Measurements from ENCODE around the gene SUCLA2.

SUCLA2 gene

GRCh38 chr13:47934371-47934770, 66.7 kb downstream of the SUCLA2 start:
- Histone ChIP-seq H3K27ac (ENCODE audit: low read length) (no peak overlapping the region), H3K4me3 (ENCODE audit: low read length) (no peak overlapping the region), H3K9me3 (ENCODE audit: control insufficient read depth, low read depth, low read length) (no peaks in the 10 kb centered on the region), H3K9ac (ENCODE audit: low read length) (no peak overlapping the region), H3K4me1 (ENCODE audit: control insufficient read depth, low read depth, low read length) (peaks cover 18% of the 10 kb centered on the region), H3K36me3 (ENCODE audit: control insufficient read depth, low read depth, low read length) (peaks cover 3% of the 10 kb centered on the region), H3K27me3 (ENCODE audit: control insufficient read depth, insufficient read depth, low read length) (no peaks in the 10 kb centered on the region)

GRCh38 chr13:47932950-47933923, 67.8 kb downstream of the SUCLA2 start:
- no peaks in the 10 kb centered on the region for H3K9me3 ChIP-seq (ENCODE audit: control insufficient read depth, low read depth, low read length)
- no peak overlapping the region for H3K4me3 ChIP-seq (ENCODE audit: low read length)
- no peak overlapping the region for H3K9ac ChIP-seq (ENCODE audit: low read length)
- H3K27ac ChIP-seq (ENCODE audit: low read length), result no peak overlapping the region
- H3K27me3 ChIP-seq (ENCODE audit: control insufficient read depth, insufficient read depth, low read length), result no peaks in the 10 kb centered on the region
- peaks cover 18% of the 10 kb centered on the region for H3K4me1 ChIP-seq (ENCODE audit: control insufficient read depth, low read depth, low read length)
- H3K36me3 ChIP-seq (ENCODE audit: control insufficient read depth, low read depth, low read length), result peaks cover 3% of the 10 kb centered on the region

GRCh38 chr13:47930649-47931165, 70.4 kb downstream of the SUCLA2 start:
- Histone ChIP-seq H3K36me3 (ENCODE audit: control insufficient read depth, low read depth, low read length) (no peaks in the 10 kb centered on the region), H3K27me3 (ENCODE audit: control insufficient read depth, insufficient read depth, low read length) (no peaks in the 10 kb centered on the region), H3K9ac (ENCODE audit: low read length) (no peak overlapping the region), H3K4me1 (ENCODE audit: control insufficient read depth, low read depth, low read length) (peaks cover 18% of the 10 kb centered on the region), H3K27ac (ENCODE audit: low read length) (no peak overlapping the region), H3K4me3 (ENCODE audit: low read length) (no peak overlapping the region), H3K9me3 (ENCODE audit: control insufficient read depth, low read depth, low read length) (no peaks in the 10 kb centered on the region)

GRCh38 chr13:47929156-47929555, 71.9 kb downstream of the SUCLA2 start:
- H3K4me3 ChIP-seq (ENCODE audit: low read length), result no peak overlapping the region
- H3K9ac ChIP-seq (ENCODE audit: low read length), result no peak overlapping the region
- H3K27me3 ChIP-seq (ENCODE audit: control insufficient read depth, insufficient read depth, low read length), result no peaks in the 10 kb centered on the region
- peaks cover 17% of the 10 kb centered on the region for H3K4me1 ChIP-seq (ENCODE audit: control insufficient read depth, low read depth, low read length)
- no peaks in the 10 kb centered on the region for H3K36me3 ChIP-seq (ENCODE audit: control insufficient read depth, low read depth, low read length)
- no peaks in the 10 kb centered on the region for H3K9me3 ChIP-seq (ENCODE audit: control insufficient read depth, low read depth, low read length)
- no peak overlapping the region for H3K27ac ChIP-seq (ENCODE audit: low read length)

- Histone ChIP-seq H3K4me1 (ENCODE audit: control insufficient read depth, low read depth, low read length) (no peaks in the 10 kb centered on the region), H3K27me3 (ENCODE audit: control insufficient read depth, insufficient read depth, low read length) (no peaks in the 10 kb centered on the region), H3K36me3 (ENCODE audit: control insufficient read depth, low read depth, low read length) (no peaks in the 10 kb centered on the region), H3K9ac (ENCODE audit: low read length) (no peak overlapping the region), H3K4me3 (ENCODE audit: low read length) (no peak overlapping the region), H3K9me3 (ENCODE audit: control insufficient read depth, low read depth, low read length) (no peaks in the 10 kb centered on the region), H3K27ac (ENCODE audit: low read length) (no peak overlapping the region)
Observed at GRCh38 chr13:47917022-47917574, 84.0 kb downstream of the SUCLA2 start.

- H3K9ac ChIP-seq (ENCODE audit: low read length), result no peak overlapping the region
- H3K9me3 ChIP-seq (ENCODE audit: control insufficient read depth, low read depth, low read length), result no peaks in the 10 kb centered on the region
- H3K4me1 ChIP-seq (ENCODE audit: control insufficient read depth, low read depth, low read length), result no peaks in the 10 kb centered on the region
- no peak overlapping the region for H3K27ac ChIP-seq (ENCODE audit: low read length)
- H3K4me3 ChIP-seq (ENCODE audit: low read length), result no peak overlapping the region
- H3K27me3 ChIP-seq (ENCODE audit: control insufficient read depth, insufficient read depth, low read length), result no peaks in the 10 kb centered on the region
- no peaks in the 10 kb centered on the region for H3K36me3 ChIP-seq (ENCODE audit: control insufficient read depth, low read depth, low read length)
Observed at GRCh38 chr13:47908197-47908902, 92.7 kb downstream of the SUCLA2 start.

- no peak overlapping the region for H3K9ac ChIP-seq (ENCODE audit: low read length)
Observed at GRCh38 chr13:47904891-47905290, 96.2 kb downstream of the SUCLA2 start.

GRCh38 chr13:47904241-47904640, 96.8 kb downstream of the SUCLA2 start:
- Histone ChIP-seq H3K9me3 (ENCODE audit: control insufficient read depth, low read depth, low read length) (no peaks in the 10 kb centered on the region), H3K9ac (ENCODE audit: low read length) (no peak overlapping the region), H3K4me3 (ENCODE audit: low read length) (no peak overlapping the region), H3K36me3 (ENCODE audit: control insufficient read depth, low read depth, low read length) (no peaks in the 10 kb centered on the region), H3K27ac (ENCODE audit: low read length) (no peak overlapping the region), H3K4me1 (ENCODE audit: control insufficient read depth, low read depth, low read length) (no peaks in the 10 kb centered on the region), H3K27me3 (ENCODE audit: control insufficient read depth, insufficient read depth, low read length) (no peaks in the 10 kb centered on the region)

More at GRCh38 chr13:47904891-47905290, 96.2 kb downstream of the SUCLA2 start:
- no peaks in the 10 kb centered on the region for H3K4me1 ChIP-seq (ENCODE audit: control insufficient read depth, low read depth, low read length)
- no peaks in the 10 kb centered on the region for H3K9me3 ChIP-seq (ENCODE audit: control insufficient read depth, low read depth, low read length)
- H3K27me3 ChIP-seq (ENCODE audit: control insufficient read depth, insufficient read depth, low read length), result no peaks in the 10 kb centered on the region
- no peak overlapping the region for H3K4me3 ChIP-seq (ENCODE audit: low read length)
- H3K36me3 ChIP-seq (ENCODE audit: control insufficient read depth, low read depth, low read length), result no peaks in the 10 kb centered on the region
- H3K27ac ChIP-seq (ENCODE audit: low read length), result no peak overlapping the region

- no peaks in the 10 kb centered on the region for H3K9me3 ChIP-seq (ENCODE audit: control insufficient read depth, low read depth, low read length)
- H3K27me3 ChIP-seq (ENCODE audit: control insufficient read depth, insufficient read depth, low read length), result no peaks in the 10 kb centered on the region
- no peak overlapping the region for H3K4me3 ChIP-seq (ENCODE audit: low read length)
- no peak overlapping the region for H3K9ac ChIP-seq (ENCODE audit: low read length)
- no peaks in the 10 kb centered on the region for H3K4me1 ChIP-seq (ENCODE audit: control insufficient read depth, low read depth, low read length)
- no peaks in the 10 kb centered on the region for H3K36me3 ChIP-seq (ENCODE audit: control insufficient read depth, low read depth, low read length)
- H3K27ac ChIP-seq (ENCODE audit: low read length), result no peak overlapping the region
Observed at GRCh38 chr13:47903836-47904235, 97.2 kb downstream of the SUCLA2 start.

GRCh38 chr13:47901441-47901840, 99.6 kb downstream of the SUCLA2 start:
- H3K9ac ChIP-seq (ENCODE audit: low read length), result no peak overlapping the region
- H3K9me3 ChIP-seq (ENCODE audit: control insufficient read depth, low read depth, low read length), result no peaks in the 10 kb centered on the region
- no peaks in the 10 kb centered on the region for H3K4me1 ChIP-seq (ENCODE audit: control insufficient read depth, low read depth, low read length)
- H3K4me3 ChIP-seq (ENCODE audit: low read length), result no peak overlapping the region
- H3K27me3 ChIP-seq (ENCODE audit: control insufficient read depth, insufficient read depth, low read length), result no peaks in the 10 kb centered on the region
- no peak overlapping the region for H3K27ac ChIP-seq (ENCODE audit: low read length)
- H3K36me3 ChIP-seq (ENCODE audit: control insufficient read depth, low read depth, low read length), result no peaks in the 10 kb centered on the region

- Histone ChIP-seq H3K9ac (ENCODE audit: low read length) (no peak overlapping the region), H3K4me3 (ENCODE audit: low read length) (no peak overlapping the region), H3K9me3 (ENCODE audit: control insufficient read depth, low read depth, low read length) (no peaks in the 10 kb centered on the region), H3K4me1 (ENCODE audit: control insufficient read depth, low read depth, low read length) (no peaks in the 10 kb centered on the region), H3K27ac (ENCODE audit: low read length) (no peak overlapping the region), H3K27me3 (ENCODE audit: control insufficient read depth, insufficient read depth, low read length) (no peaks in the 10 kb centered on the region), H3K36me3 (ENCODE audit: control insufficient read depth, low read depth, low read length) (no peaks in the 10 kb centered on the region)
Observed at GRCh38 chr13:47898080-47898479, 103.0 kb downstream of the SUCLA2 start.
